Endodermal cell (in vitro differentiated cells): Measurements from ENCODE around the gene KCNK3. TPM values are rescaled to one million over a fixed set of nuclear protein-coding genes. Genes with fewer than 3 reads are reported as not detected.
A peak's percentile ranks its signal among the peaks of the same experiment; 100 is the strongest.

Experiments used
- DNase-seq: peaks from one replicate; pipeline ENCODE4 v3.0.0-alpha.2; 2017
- H3K27ac ChIP-seq: 2 replicates; pipeline ENCODE4 v1.5.1; 2013; ENCODE audit warnings: mild to moderate bottlenecking, low read depth, low read length, moderate library complexity
- H3K27me3 ChIP-seq: 2 replicates; pipeline ENCODE4 v1.6.1; 2013; ENCODE audit warnings: mild to moderate bottlenecking, low read length, moderate library complexity; ENCODE audit not compliant: insufficient read depth, control insufficient read depth, poor library complexity, severe bottlenecking
- H3K36me3 ChIP-seq: 2 replicates; pipeline ENCODE4 v1.7.0; 2013; ENCODE audit warnings: mild to moderate bottlenecking, low read length, moderate library complexity; ENCODE audit not compliant: control insufficient read depth, insufficient read depth
- H3K4me1 ChIP-seq: one replicate; pipeline ENCODE4 v1.7.0; 2013; ENCODE audit warnings: low read length; ENCODE audit not compliant: control insufficient read depth, insufficient read depth
- H3K4me3 ChIP-seq: 2 replicates; pipeline ENCODE4 v1.5.1; 2013; ENCODE audit warnings: mild to moderate bottlenecking, low read length, moderate library complexity
- H3K9ac ChIP-seq: 2 replicates; pipeline ENCODE4 v1.6.1; 2013; ENCODE audit warnings: mild to moderate bottlenecking, low read length, moderate library complexity; ENCODE audit not compliant: poor library complexity, severe bottlenecking; ENCODE audit errors: extremely low read depth
- H3K9me3 ChIP-seq: 2 replicates; pipeline ENCODE4 v1.6.1; 2013; ENCODE audit warnings: mild to moderate bottlenecking, low read length, moderate library complexity; ENCODE audit not compliant: control insufficient read depth
- H3K27ac Mint-ChIP-seq: 2 replicates; pipeline ENCODE4 v1.8.0; 2020; ENCODE audit warnings: mixed read lengths
- H3K27me3 Mint-ChIP-seq: 2 replicates; pipeline ENCODE4 v1.8.0; 2021; ENCODE audit warnings: mild to moderate bottlenecking, mixed read lengths; ENCODE audit not compliant: insufficient read depth
- H3K36me3 Mint-ChIP-seq: 2 replicates; pipeline ENCODE4 v1.8.0; 2020; ENCODE audit warnings: low read depth, mixed read lengths
- H3K4me1 Mint-ChIP-seq: 2 replicates; pipeline ENCODE4 v1.8.0; 2020; ENCODE audit warnings: mixed read lengths
- H3K4me3 Mint-ChIP-seq: 2 replicates; pipeline ENCODE4 v1.8.0; 2020; ENCODE audit warnings: mild to moderate bottlenecking, moderate library complexity, mixed read lengths
- H3K9me3 Mint-ChIP-seq: 2 replicates; pipeline ENCODE4 v1.8.0; 2020; ENCODE audit warnings: mild to moderate bottlenecking, mixed read lengths
- WGBS, 2 experiments: methylation state at CpG; one replicate each; pipeline versions ENCODE4 v1.1.5 to v1.1.7; 2013; ENCODE audit warnings: missing lambda C conversion rate in 2 of 2, mixed read lengths in 1 of 2; ENCODE audit not compliant: insufficient coverage in 1 of 2, insufficient read length in 1 of 2; 5-methylcytosine and 5-hydroxymethylcytosine counted together
- total RNA-seq, 2 donors: library from RNA; stranded (reverse); fragmentation: NEBNext Ultra II Directional in 1 of 2; extraction: Animal tissue kit (Norgen Biotek cat#: 25700) in 1 of 2; gene quantifications; 2 replicates in 1 of 2; 3 replicates in 1 of 2; pipeline ENCODE4 v1.2.1, GENCODE V29; 2021
- TF ChIP-seq, protein P1 (sequence below): fragments of 200-600 bp; sonication (generic); conservative IDR thresholded peaks from 2 replicates; pipeline ENCODE4 v1.5.0; 2021; ENCODE audit warnings: antibody characterized with exemption, mild to moderate bottlenecking

Gene KCNK3
- total RNA-seq, 2 donors from 2014 or later, result not detected

DNA sequence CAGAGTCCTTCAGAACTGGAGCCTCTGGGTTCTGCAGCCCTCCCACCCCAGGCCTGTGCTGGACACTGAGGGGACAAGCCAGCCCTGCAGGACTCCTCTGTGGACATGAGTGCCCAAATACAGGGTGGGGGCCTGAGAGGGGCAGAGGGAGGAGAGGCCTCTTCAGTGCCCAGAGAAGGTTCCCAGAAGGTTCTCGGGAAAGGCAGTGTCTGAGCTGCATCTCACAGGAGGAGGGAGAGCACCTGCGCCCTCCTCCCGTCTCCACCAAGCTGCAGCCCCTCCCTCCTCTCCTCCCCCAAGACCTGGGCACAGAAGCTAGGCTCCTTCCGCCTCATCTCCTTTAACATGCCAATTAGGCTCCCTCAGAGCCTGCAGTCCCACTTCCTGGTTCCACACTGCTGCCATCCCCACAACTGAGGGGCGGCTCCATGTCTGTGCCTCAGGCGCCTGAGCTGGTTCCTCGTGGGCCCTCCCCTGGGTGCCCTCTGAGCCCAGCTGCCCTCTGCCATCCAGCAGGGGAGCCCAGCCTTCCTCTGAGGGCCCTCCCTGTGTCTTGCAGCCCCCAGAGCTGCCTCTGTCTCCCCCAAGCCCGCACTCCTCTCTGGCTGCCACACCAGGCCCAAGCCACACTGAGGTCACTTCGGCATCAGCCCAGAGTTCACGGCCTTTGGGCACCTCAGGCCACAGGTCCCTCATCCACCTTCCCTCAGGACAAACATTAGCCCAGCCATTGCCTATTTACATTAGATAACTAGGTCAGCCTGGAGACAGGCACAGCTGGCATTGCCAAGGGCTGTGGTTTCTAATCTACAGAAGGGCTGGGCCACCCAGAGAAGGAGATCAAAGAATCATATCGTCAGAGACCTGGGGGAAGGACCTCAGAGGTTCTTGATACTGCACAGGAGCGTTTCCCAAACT, 28.9 kb downstream of the KCNK3 start:
- Histone ChIP-seq H3K9me3 (no peaks in the 10 kb centered on the region), H3K9ac (no peak overlapping the region)

DNA sequence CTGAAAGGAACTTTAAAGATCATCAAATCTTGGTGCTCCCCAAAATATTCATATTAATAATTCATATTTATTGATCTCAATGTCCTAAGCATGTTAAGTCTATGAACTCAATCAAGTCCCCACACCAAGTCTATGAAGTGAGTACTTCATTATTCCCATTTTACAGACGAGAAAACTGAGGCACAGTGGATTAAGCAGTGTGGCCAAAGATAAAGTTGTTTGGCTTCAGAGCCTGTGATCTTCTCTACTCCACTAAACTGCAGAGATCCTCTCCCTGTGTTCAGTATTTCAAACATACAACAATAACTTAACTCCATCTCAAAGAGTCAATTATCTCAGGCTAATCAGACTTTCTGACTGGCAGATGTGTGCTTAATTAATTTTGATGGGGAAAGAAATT, 29.8 kb downstream of the KCNK3 start:
- Histone ChIP-seq H3K9me3 (no peaks in the 10 kb centered on the region), H3K27ac (no peak overlapping the region), H3K27me3 (no peaks in the 10 kb centered on the region), H3K4me1 (no peaks in the 10 kb centered on the region), H3K4me3 (no peak overlapping the region), H3K9ac (no peak overlapping the region), H3K36me3 (no peaks in the 10 kb centered on the region)
- no peak overlapping the region for H3K4me3 Mint-ChIP-seq
- DNase-seq, result no peak
- H3K4me1 Mint-ChIP-seq, result peaks cover 7% of the 10 kb centered on the region
- no peaks in the 10 kb centered on the region for H3K36me3 Mint-ChIP-seq
- H3K27me3 Mint-ChIP-seq, result no peaks in the 10 kb centered on the region
- TF ChIP-seq, protein P1, sequence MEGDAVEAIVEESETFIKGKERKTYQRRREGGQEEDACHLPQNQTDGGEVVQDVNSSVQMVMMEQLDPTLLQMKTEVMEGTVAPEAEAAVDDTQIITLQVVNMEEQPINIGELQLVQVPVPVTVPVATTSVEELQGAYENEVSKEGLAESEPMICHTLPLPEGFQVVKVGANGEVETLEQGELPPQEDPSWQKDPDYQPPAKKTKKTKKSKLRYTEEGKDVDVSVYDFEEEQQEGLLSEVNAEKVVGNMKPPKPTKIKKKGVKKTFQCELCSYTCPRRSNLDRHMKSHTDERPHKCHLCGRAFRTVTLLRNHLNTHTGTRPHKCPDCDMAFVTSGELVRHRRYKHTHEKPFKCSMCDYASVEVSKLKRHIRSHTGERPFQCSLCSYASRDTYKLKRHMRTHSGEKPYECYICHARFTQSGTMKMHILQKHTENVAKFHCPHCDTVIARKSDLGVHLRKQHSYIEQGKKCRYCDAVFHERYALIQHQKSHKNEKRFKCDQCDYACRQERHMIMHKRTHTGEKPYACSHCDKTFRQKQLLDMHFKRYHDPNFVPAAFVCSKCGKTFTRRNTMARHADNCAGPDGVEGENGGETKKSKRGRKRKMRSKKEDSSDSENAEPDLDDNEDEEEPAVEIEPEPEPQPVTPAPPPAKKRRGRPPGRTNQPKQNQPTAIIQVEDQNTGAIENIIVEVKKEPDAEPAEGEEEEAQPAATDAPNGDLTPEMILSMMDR, result no peak
- H3K27ac Mint-ChIP-seq, result no peak overlapping the region
- 94% methylated on average over 1 of the region's 1 CpG; no CpG with 5 or more reads in 1 of the 2 experiments for WGBS, 2 experiments
- H3K9me3 Mint-ChIP-seq, result no peaks in the 10 kb centered on the region

More for the DNA sequence above, 28.9 kb downstream of the KCNK3 start:
- TF ChIP-seq, protein P1, result no peak
- Mint-ChIP-seq H3K36me3 (no peaks in the 10 kb centered on the region), H3K9me3 (no peaks in the 10 kb centered on the region), H3K27me3 (no peaks in the 10 kb centered on the region), H3K4me1 (peaks cover 7% of the 10 kb centered on the region), H3K27ac (no peak overlapping the region), H3K4me3 (no peak overlapping the region)
- Histone ChIP-seq H3K27me3 (no peaks in the 10 kb centered on the region), H3K36me3 (no peaks in the 10 kb centered on the region), H3K4me3 (no peak overlapping the region), H3K4me1 (no peaks in the 10 kb centered on the region), H3K27ac (no peak overlapping the region)
- peak; percentile 54 for DNase-seq
- WGBS, 2 experiments, result 86 to 89% methylated on average over 3 to 12 of the region's 12 CpGs

DNA sequence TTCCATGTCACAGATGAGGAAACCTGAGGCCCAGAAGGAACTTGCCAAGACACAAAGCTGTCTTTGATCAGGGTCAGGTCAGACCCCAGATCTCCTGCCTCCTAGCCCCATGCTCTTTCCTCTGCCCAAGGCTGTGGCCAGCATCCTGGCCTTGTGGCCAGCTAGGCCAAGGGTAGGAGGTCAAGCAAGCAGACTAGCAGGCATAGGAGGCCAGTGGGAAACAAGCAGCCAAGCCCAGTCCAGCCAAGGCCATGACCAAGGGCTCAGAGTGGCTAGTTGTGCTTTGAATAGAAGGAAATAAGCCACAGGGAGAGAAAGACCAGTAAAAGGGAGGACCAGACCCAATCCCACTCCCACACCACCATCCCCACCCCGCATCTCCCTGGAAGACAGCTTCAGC, 30.4 kb downstream of the KCNK3 start:
- Histone ChIP-seq H3K9ac (no peak overlapping the region), H3K27ac (no peak overlapping the region), H3K4me1 (no peaks in the 10 kb centered on the region), H3K36me3 (no peaks in the 10 kb centered on the region), H3K27me3 (no peaks in the 10 kb centered on the region), H3K9me3 (no peaks in the 10 kb centered on the region), H3K4me3 (no peak overlapping the region)
- WGBS, 2 experiments, result 75 to 100% methylated on average over 1 of the region's 1 CpG
- DNase-seq, result no peak
- H3K9me3 Mint-ChIP-seq, result no peaks in the 10 kb centered on the region
- H3K27ac Mint-ChIP-seq, result no peak overlapping the region
- H3K36me3 Mint-ChIP-seq, result no peaks in the 10 kb centered on the region
- no peaks in the 10 kb centered on the region for H3K27me3 Mint-ChIP-seq
- H3K4me3 Mint-ChIP-seq, result no peak overlapping the region
- peaks cover 7% of the 10 kb centered on the region for H3K4me1 Mint-ChIP-seq
- TF ChIP-seq, protein P1, result no peak
